Measurements from ENCODE around the gene CPT1A.

CPT1A gene

GRCh38 chr11:68783216-68783821 is 58.4 kb downstream of the CPT1A start:
- DNase-seq: no peak

GRCh38 chr11:68782711-68783110 is 59.0 kb downstream of the CPT1A start:
- DNase-seq: no peak

- DNase-seq: no peak
Measured at GRCh38 chr11:68780829-68781228, 60.9 kb downstream of the CPT1A start.

- DNase-seq: no peak
Measured at GRCh38 chr11:68778205-68778604, 63.5 kb downstream of the CPT1A start.

- DNase-seq: no peak
Measured at GRCh38 chr11:68776442-68777235, 65.1 kb downstream of the CPT1A start.

GRCh38 chr11:68775951-68776388 is 65.7 kb downstream of the CPT1A start:
- no peak for DNase-seq

- DNase-seq: no peak
Measured at GRCh38 chr11:68774194-68774585, 67.5 kb downstream of the CPT1A start.

- DNase-seq: no peak
Measured at GRCh38 chr11:68773521-68774193, 68.1 kb downstream of the CPT1A start.

GRCh38 chr11:68772936-68773335 is 68.8 kb downstream of the CPT1A start:
- DNase-seq: no peak

- no peak for DNase-seq
Measured at GRCh38 chr11:68770781-68771180, 70.9 kb downstream of the CPT1A start.

GRCh38 chr11:68767672-68768071 is 74.0 kb downstream of the CPT1A start:
- no peak for DNase-seq

- no peak for DNase-seq
Measured at GRCh38 chr11:68766786-68767185, 74.9 kb downstream of the CPT1A start.

GRCh38 chr11:68764746-68765145 is 77.0 kb downstream of the CPT1A start:
- DNase-seq: no peak

GRCh38 chr11:68763926-68764657 is 77.6 kb downstream of the CPT1A start:
- no peak for DNase-seq

- no peak for DNase-seq
Measured at GRCh38 chr11:68763181-68763721, 78.5 kb downstream of the CPT1A start.

GRCh38 chr11:68762481-68762880 is 79.2 kb downstream of the CPT1A start:
- DNase-seq: no peak

- no peak for DNase-seq
Measured at GRCh38 chr11:68761801-68762200, 79.9 kb downstream of the CPT1A start.

- DNase-seq: no peak
Measured at GRCh38 chr11:68759991-68760390, 81.7 kb downstream of the CPT1A start.

GRCh38 chr11:68757711-68758110 is 84.0 kb downstream of the CPT1A start:
- no peak for DNase-seq

- DNase-seq: no peak
Measured at GRCh38 chr11:68756171-68756766, 85.4 kb downstream of the CPT1A start.

- DNase-seq: no peak
Measured at GRCh38 chr11:68753300-68753699, 88.4 kb downstream of the CPT1A start.

- peak; percentile 83 for DNase-seq
Measured at GRCh38 chr11:68751331-68751856, 90.3 kb downstream of the CPT1A start, which contains the start of gene TESMIN. Gene TESMIN (minus strand): TSS chr11:68751520. CDS start chr11:68750660, 860 bp downstream.
